Measurements from ENCODE around the gene ZNF232. TPM values are rescaled to one million over a fixed set of nuclear protein-coding genes. Genes with fewer than 3 reads are reported as not detected.

The ZNF232 gene
- total RNA-seq, 1 experiment from 2014 or later: 7.5 TPM

- CTCF ChIA-PET: no interaction called here
- H3K4me1 ChIP-seq: no peaks in the 10 kb centered on the region
- H3K9me3 Mint-ChIP-seq (ENCODE audit: unreplicated experiment): peaks cover 25% of the 10 kb centered on the region
- H3K27me3 Mint-ChIP-seq (ENCODE audit: insufficient read depth, unreplicated experiment): no peaks in the 10 kb centered on the region
- TF ChIP-seq, protein P1, sequence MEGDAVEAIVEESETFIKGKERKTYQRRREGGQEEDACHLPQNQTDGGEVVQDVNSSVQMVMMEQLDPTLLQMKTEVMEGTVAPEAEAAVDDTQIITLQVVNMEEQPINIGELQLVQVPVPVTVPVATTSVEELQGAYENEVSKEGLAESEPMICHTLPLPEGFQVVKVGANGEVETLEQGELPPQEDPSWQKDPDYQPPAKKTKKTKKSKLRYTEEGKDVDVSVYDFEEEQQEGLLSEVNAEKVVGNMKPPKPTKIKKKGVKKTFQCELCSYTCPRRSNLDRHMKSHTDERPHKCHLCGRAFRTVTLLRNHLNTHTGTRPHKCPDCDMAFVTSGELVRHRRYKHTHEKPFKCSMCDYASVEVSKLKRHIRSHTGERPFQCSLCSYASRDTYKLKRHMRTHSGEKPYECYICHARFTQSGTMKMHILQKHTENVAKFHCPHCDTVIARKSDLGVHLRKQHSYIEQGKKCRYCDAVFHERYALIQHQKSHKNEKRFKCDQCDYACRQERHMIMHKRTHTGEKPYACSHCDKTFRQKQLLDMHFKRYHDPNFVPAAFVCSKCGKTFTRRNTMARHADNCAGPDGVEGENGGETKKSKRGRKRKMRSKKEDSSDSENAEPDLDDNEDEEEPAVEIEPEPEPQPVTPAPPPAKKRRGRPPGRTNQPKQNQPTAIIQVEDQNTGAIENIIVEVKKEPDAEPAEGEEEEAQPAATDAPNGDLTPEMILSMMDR (IDR thresholded peaks at IDR 0.05; ENCODE audit: insufficient read depth in 1 of 2, low read depth in 1 of 2, low read length in 1 of 2, severe bottlenecking in 1 of 2, unreplicated experiment in 1 of 2): no peak
- peaks cover 13% of the 10 kb centered on the region for H3K36me3 Mint-ChIP-seq (ENCODE audit: insufficient read depth, unreplicated experiment)
- H3K4me3 ChIP-seq (ENCODE audit: low read depth, low read length): no peak overlapping the region
- H3K9me3 ChIP-seq: peaks cover 6% of the 10 kb centered on the region; the same call in 1 of the 2 replicates
- BruUV-seq (replicated peaks): no TSS peak
- no peaks in the 10 kb centered on the region for H3K4me1 Mint-ChIP-seq (ENCODE audit: low read depth, unreplicated experiment)
- no peak for DNase-seq
- intact Hi-C loops (cut with micrococcal nuclease; ENCODE audit: unreplicated experiment): no loop called here
- H3K27ac Mint-ChIP-seq (ENCODE audit: unreplicated experiment): no peak overlapping the region
- no peak overlapping the region for H3K4me3 Mint-ChIP-seq (ENCODE audit: unreplicated experiment)
- POLR2A ChIA-PET: interaction anchor here (0.7 kb wide), 1 partner anchor 94 kb away, joined by 4 read pairs; no protein-coding TSS in a partner anchor
- H3K27me3 ChIP-seq (replicated peaks; ENCODE audit: control insufficient read depth, insufficient read depth, low read length): no peaks in the 10 kb centered on the region
- H3K36me3 ChIP-seq (ENCODE audit: control insufficient read depth, insufficient read depth, low read length): no peaks in the 10 kb centered on the region
Observed at GRCh38 chr17:5096731-5097100, 15.0 kb downstream of the ZNF232 start.

DNA sequence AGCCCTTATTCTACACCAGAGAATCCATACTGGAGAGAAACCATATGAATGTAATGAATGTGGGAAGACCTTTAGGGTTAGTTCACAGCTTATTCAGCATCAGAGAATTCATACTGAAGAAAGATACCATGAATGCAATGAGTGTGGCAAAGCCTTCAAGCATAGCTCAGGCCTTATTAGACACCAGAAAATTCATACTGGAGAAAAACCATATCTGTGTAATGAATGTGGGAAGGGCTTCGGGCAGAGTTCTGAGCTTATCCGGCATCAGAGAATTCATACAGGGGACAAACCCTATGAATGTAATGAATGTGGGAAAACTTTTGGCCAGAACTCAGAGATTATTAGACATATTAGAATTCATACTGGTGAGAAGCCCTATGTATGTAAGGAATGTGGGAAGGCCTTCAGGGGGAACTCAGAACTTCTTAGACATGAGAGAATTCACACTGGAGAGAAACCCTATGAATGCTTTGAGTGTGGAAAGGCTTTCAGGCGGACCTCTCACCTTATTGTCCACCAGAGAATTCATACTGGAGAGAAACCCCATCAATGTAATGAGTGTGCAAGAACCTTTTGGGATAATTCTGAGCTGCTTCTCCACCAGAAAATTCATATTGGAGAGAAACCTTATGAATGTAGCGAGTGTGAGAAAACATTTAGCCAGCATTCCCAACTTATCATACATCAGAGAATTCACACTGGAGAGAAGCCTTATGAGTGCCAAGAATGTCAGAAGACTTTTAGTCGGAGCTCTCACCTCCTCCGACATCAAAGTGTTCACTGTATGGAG, 19.3 kb downstream of the ZNF232 start:
- CTCF ChIA-PET: no interaction called here
- DNase-seq: no peak
- Mint-ChIP-seq H3K4me3 (ENCODE audit: unreplicated experiment) (no peak overlapping the region), H3K9me3 (ENCODE audit: unreplicated experiment) (peaks cover 48% of the 10 kb centered on the region), H3K27ac (ENCODE audit: unreplicated experiment) (no peak overlapping the region), H3K36me3 (ENCODE audit: insufficient read depth, unreplicated experiment) (peaks cover 36% of the 10 kb centered on the region), H3K27me3 (ENCODE audit: insufficient read depth, unreplicated experiment) (no peaks in the 10 kb centered on the region), H3K4me1 (ENCODE audit: low read depth, unreplicated experiment) (no peaks in the 10 kb centered on the region)
- Histone ChIP-seq H3K4me1 (no peaks in the 10 kb centered on the region), H3K9me3 (peaks cover 6% of the 10 kb centered on the region; the same call in 1 of the 2 replicates), H3K27me3 (replicated peaks; ENCODE audit: control insufficient read depth, insufficient read depth, low read length) (no peaks in the 10 kb centered on the region), H3K4me3 (ENCODE audit: low read depth, low read length) (no peak overlapping the region), H3K36me3 (ENCODE audit: control insufficient read depth, insufficient read depth, low read length) (peaks cover 1% of the 10 kb centered on the region; the same call in 1 of the 2 replicates)
- BruUV-seq (replicated peaks): no TSS peak
- intact Hi-C loops (cut with micrococcal nuclease; ENCODE audit: unreplicated experiment): no loop called here
- POLR2A ChIA-PET: no interaction called here
- TF ChIP-seq, protein P1 (IDR thresholded peaks at IDR 0.05; ENCODE audit: insufficient read depth in 1 of 2, low read depth in 1 of 2, low read length in 1 of 2, severe bottlenecking in 1 of 2, unreplicated experiment in 1 of 2): no peak

DNA sequence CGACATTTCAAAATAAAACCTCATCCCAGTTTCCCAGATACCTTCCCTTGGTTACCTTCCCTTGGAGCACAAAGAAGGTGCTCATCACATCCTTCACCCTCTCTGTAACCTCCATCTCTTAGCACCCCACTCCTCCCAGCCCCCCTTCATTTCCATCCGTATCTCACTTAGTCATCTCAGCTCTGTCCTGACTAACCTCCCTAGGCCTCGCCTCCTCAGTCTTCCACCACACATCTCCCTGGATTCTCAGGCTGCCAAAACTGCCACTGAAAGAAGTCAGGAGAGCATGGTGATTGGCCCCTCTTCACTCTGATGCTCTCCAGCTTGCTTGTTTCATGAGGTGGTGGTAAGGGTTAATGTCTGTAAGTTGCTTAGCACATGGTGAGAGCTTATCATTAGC, 31.1 kb downstream of the ZNF232 start:
- Mint-ChIP-seq H3K36me3 (ENCODE audit: insufficient read depth, unreplicated experiment) (peaks cover 33% of the 10 kb centered on the region), H3K4me3 (ENCODE audit: unreplicated experiment) (peak overlapping the region; percentile 8), H3K27ac (ENCODE audit: unreplicated experiment) (no peak overlapping the region), H3K27me3 (ENCODE audit: insufficient read depth, unreplicated experiment) (no peaks in the 10 kb centered on the region), H3K4me1 (ENCODE audit: low read depth, unreplicated experiment) (no peaks in the 10 kb centered on the region), H3K9me3 (ENCODE audit: unreplicated experiment) (no peaks in the 10 kb centered on the region)
- peaks cover 4% of the 10 kb centered on the region for H3K4me1 ChIP-seq
- TF ChIP-seq, protein P1 (IDR thresholded peaks at IDR 0.05; ENCODE audit: insufficient read depth in 1 of 2, low read depth in 1 of 2, low read length in 1 of 2, severe bottlenecking in 1 of 2, unreplicated experiment in 1 of 2): no peak
- H3K9me3 ChIP-seq: no peaks in the 10 kb centered on the region
- BruUV-seq (replicated peaks): no TSS peak
- no peak overlapping the region for H3K4me3 ChIP-seq (ENCODE audit: low read depth, low read length)
- CTCF ChIA-PET: no interaction called here
- POLR2A ChIA-PET: no interaction called here
- no peaks in the 10 kb centered on the region for H3K36me3 ChIP-seq (ENCODE audit: control insufficient read depth, insufficient read depth, low read length)
- H3K27me3 ChIP-seq (replicated peaks; ENCODE audit: control insufficient read depth, insufficient read depth, low read length): no peaks in the 10 kb centered on the region
- intact Hi-C loops (cut with micrococcal nuclease; ENCODE audit: unreplicated experiment): no loop called here
- no peak for DNase-seq

Data from Caco-2 (cell line).